HFF-Myc (cell line): ENCODE measurements around the gene CEP131.
A peak's percentile ranks its signal among the peaks of the same experiment; 100 is the strongest.

Source experiments
- DNase-seq: peaks from one replicate; pipeline ENCODE4 v3.0.0-alpha.2; 2011; ENCODE audit warnings: low read depth; ENCODE audit errors: extremely low read depth
- H3K4me3 ChIP-seq: replicated peaks from 2 replicates; pipeline ENCODE4 v1.5.1; 2011; ENCODE audit warnings: low read depth, mild to moderate bottlenecking, control low read depth, low read length
- TF ChIP-seq, protein P1 (sequence below): IDR thresholded peaks from 2 replicates; pipeline ENCODE4 v1.5.1; 2012; ENCODE audit warnings: mild to moderate bottlenecking, low read depth, low read length, control low read depth; ENCODE audit errors: missing control alignments

The CEP131 gene

DNA sequence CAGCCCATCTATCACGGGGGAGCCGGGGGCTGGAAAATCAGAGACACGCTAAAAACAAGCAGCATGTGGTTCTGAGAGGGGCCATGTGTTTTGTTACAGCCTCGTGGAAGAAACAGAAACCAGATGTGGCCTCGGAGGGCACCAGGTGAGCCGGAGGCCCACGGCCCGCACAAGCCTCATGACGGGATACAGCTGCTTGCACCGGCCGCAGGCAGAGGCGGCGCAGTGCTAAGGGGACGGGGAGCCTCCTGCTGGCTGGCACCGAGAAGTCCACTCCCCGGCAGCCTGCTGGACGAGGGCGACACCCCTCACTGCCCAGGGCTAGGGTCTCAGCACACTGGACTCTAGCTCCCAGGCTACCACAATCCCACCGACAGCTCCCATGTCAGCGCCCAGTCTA, 35.5 kb upstream of the CEP131 start:
- no peak for DNase-seq
- TF ChIP-seq, protein P1, sequence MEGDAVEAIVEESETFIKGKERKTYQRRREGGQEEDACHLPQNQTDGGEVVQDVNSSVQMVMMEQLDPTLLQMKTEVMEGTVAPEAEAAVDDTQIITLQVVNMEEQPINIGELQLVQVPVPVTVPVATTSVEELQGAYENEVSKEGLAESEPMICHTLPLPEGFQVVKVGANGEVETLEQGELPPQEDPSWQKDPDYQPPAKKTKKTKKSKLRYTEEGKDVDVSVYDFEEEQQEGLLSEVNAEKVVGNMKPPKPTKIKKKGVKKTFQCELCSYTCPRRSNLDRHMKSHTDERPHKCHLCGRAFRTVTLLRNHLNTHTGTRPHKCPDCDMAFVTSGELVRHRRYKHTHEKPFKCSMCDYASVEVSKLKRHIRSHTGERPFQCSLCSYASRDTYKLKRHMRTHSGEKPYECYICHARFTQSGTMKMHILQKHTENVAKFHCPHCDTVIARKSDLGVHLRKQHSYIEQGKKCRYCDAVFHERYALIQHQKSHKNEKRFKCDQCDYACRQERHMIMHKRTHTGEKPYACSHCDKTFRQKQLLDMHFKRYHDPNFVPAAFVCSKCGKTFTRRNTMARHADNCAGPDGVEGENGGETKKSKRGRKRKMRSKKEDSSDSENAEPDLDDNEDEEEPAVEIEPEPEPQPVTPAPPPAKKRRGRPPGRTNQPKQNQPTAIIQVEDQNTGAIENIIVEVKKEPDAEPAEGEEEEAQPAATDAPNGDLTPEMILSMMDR, result no peak
- H3K4me3 ChIP-seq, result no peak overlapping the region

DNA sequence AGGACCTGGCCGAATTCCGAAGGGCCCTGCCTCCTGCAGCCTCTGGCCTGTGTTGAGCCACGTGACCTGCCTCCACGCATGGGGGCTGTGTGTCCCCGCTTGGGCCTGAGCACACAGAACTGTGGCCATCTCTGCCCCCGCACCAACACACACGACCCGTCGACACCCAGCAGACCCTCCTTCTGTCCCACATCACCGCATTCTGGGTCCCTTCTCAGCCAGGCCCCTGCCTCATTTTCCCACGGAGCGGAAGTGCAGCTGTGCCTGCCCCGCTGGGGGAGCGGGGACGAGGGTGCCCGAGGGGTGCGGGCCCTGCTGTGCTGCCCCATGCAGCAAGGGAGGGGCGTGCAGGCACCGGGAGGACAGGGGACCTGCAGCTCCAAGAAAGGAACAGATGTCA, 34.8 kb upstream of the CEP131 start:
- H3K4me3 ChIP-seq, result no peak overlapping the region
- TF ChIP-seq, protein P1, result no peak
- no peak for DNase-seq

DNA sequence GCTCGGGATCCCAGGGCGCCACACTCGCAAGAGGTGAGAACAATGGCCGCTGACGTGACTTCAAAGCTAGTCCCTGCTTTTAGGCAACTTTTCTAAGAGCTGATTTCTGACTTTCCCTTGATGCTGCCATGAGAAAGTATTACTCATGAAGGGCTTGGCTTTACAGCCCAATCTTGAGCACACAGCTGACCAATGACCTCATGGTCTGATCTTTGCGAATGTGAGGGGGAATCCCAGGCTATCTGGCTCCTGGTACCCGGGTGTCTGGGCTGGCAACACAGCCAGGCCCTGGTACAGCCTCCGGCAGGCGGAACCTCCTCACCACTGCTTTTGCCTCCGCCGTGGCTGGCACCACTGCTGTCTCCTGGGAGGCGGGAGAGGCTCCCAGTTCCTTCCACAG, 33.9 kb upstream of the CEP131 start:
- TF ChIP-seq, protein P1, result no peak
- DNase-seq, result no peak
- no peak overlapping the region for H3K4me3 ChIP-seq

DNA sequence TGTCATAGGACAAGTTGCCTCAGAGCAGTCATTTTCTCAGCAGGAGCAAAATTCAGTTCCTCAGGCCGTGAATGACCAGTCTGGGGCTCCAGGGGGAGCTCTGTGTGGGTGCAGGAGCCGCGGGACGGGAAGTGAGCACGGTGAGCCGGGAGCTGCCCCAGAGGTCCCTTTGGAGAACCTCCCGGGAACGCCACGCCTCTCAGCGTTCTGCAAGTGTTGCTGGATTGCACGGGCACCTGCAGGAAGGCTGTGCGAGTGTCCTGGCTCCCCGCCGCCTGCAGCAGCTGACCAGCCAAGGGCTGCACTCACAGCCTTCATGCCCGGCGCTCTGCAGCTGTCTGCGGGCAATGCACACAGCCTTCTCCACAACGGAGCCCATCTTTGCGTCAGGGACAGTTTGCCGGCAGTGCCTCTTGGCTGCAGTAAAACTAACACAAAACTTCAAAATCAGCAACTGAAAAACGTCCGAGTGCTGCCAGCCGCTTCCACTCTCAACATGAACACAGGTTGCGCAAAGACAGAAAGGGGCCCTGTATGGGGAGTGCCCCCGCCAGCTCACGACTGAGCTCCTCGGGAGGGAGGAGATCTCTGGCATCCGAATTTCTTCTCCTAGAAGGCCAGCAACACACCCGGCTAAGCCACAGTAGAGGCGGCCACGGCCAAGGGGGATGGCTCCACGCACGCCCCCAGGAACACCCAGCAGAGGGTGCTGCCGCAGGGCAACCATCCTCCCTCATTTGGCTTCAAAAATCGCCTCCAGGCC, 32.4 kb upstream of the CEP131 start:
- TF ChIP-seq, protein P1, result peak; percentile 77
- no peak overlapping the region for H3K4me3 ChIP-seq
- DNase-seq, result peak; percentile 32

DNA sequence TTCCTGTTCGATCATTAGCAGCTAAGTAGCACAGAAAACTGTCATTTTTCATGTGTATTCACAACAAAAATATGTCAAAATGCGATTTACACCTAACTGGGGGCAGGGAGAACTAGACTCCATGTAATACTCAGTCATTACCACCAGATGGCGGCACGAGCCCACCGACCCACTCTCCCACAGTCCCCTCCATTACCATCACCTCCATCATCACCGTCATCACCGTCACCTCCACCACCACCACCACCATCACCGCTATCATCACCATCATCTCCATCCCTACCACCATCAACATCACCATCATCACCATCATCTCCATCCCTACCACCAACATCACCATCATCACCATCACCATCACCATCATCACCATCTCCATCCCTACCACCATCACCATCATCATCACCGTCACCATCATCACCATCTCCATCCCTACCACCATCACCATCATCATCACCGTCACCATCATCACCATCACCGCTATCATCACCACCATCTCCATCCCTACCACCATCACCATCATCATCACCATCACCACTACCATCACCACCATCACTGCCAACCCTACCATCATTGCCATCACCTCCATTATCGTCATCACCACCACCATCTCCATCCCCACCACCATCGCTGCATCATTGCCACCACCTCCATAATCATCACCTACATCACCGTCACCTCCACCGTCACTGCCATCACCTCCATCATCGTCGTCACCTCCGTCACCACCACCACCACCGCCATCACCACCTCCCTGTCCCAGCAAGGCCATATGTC, 30.8 kb upstream of the CEP131 start:
- H3K4me3 ChIP-seq, result no peak overlapping the region
- DNase-seq, result no peak
- TF ChIP-seq, protein P1, result peak; percentile 63

DNA sequence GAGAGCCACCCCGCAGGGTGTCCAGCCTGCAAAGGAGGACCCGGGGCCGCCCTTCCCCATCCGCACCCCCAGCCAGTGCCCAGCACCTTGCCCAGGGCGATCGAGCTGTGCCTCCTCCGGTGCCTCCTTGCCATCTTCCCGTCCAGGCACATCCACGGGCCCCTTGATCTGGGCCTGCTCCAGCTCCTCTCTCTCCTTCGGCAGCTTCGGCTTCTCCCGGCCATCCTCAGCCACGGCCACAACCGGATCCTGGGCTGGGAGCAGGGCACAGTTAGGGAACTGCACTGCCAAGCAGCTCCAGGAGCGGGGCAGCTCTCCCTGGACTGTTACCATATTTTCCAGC, 30.2 kb upstream of the CEP131 start:
- no peak overlapping the region for H3K4me3 ChIP-seq
- TF ChIP-seq, protein P1, result no peak
- no peak for DNase-seq
